Gastrocnemius medialis (tissue), 4 donors: ENCODE measurements around the gene SLAMF7.

Source experiments
- POLR2A ChIP-seq, 2 donors: fragments of 450-650 bp; IDR thresholded peaks; one replicate each; pipeline ENCODE4 v1.6.1; 2017; ENCODE audit warnings: antibody characterized with exemption in 2 of 2, mild to moderate bottlenecking in 2 of 2, moderate library complexity in 2 of 2
- TF ChIP-seq, protein P1 (sequence below), 5 experiments: fragments of 450-650 bp in 3 of 5; fragments of 200-600 bp in 2 of 5; sonication (generic) in 2 of 5; IDR thresholded peaks in 4 of 5; conservative IDR thresholded peaks in 1 of 5; 1 replicate in 4 of 5; 2 replicates in 1 of 5; pipeline ENCODE4 v1.5.1; 2016 to 2019; ENCODE audit warnings: antibody characterized with exemption in 5 of 5, mild to moderate bottlenecking in 3 of 5, moderate library complexity in 3 of 5

DNA sequence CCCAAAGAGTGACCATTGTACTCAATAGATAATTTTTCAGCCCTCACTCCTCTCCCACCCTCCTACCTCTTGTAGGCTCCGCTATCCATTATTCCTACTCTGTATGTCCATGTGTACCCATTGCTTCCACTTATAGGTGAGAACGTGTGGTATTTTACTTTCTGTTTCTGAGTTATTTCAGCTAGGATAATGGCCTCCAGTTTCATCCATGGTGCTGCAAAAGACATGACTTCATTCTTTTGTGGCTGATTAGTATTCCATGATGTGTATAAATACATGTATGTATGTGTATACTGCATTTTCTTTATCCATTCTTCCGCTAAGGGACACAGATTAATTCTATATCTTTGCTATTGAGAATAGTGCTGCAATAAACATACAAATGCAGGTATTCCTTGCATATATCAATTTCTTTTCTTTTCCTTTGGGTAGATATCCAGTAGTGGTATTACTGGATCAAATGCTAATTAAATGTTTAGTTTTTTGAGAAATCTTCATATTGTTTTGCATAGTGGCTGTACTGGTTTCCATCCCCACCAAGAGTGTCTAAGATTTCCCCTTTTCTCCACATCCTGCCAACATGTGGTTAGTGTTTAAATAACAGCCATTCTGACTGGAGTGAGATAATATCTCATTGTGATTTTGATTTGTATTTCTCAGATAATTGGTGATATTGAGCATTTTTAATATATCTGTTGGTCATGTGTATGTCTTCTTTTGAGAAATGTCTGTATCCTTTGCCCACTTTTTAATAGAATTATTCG, 61.8 kb downstream of the SLAMF7 start:
- no peak for TF ChIP-seq POLR2A (IDR thresholded peaks at IDR 0.05)
- TF ChIP-seq, protein P1, sequence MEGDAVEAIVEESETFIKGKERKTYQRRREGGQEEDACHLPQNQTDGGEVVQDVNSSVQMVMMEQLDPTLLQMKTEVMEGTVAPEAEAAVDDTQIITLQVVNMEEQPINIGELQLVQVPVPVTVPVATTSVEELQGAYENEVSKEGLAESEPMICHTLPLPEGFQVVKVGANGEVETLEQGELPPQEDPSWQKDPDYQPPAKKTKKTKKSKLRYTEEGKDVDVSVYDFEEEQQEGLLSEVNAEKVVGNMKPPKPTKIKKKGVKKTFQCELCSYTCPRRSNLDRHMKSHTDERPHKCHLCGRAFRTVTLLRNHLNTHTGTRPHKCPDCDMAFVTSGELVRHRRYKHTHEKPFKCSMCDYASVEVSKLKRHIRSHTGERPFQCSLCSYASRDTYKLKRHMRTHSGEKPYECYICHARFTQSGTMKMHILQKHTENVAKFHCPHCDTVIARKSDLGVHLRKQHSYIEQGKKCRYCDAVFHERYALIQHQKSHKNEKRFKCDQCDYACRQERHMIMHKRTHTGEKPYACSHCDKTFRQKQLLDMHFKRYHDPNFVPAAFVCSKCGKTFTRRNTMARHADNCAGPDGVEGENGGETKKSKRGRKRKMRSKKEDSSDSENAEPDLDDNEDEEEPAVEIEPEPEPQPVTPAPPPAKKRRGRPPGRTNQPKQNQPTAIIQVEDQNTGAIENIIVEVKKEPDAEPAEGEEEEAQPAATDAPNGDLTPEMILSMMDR (IDR thresholded peaks at IDR 0.05 in 4 of 5, conservative IDR thresholded peaks at IDR 0.05 in 1 of 5): no peak
